Kidney (tissue), 14 donors: ENCODE data around the gene RUVBL1. TPM values are rescaled to one million over a fixed set of nuclear protein-coding genes. Genes with fewer than 3 reads are reported as not detected.

ENCODE experiments used
- DNase-seq, 5 donors: peaks; one replicate each; pipeline ENCODE4 v3.0.0-alpha.2; 2013 to 2020
- FAIRE-seq: peaks from 2 replicates; lab custom pipeline; 2012; peaks lifted over from hg19 to GRCh38; lab: Jason Lieb, UNC
- H3K27ac ChIP-seq, 2 donors: one replicate each; pipeline ENCODE4 v1.7.0; 2013; ENCODE audit warnings: low read depth in 2 of 2, low read length in 2 of 2, inconsistent platforms in 1 of 2
- H3K27me3 ChIP-seq: one replicate; pipeline ENCODE4 v1.7.1; 2013; ENCODE audit warnings: low read length, inconsistent platforms; ENCODE audit not compliant: control insufficient read depth, insufficient read depth
- H3K36me3 ChIP-seq, 3 donors: one replicate each; pipeline versions ENCODE4 v1.7.0 to v1.7.1; 2013; ENCODE audit warnings: low read length in 3 of 3, control low read depth in 1 of 3, inconsistent platforms in 1 of 3; ENCODE audit not compliant: insufficient read depth in 3 of 3, control insufficient read depth in 2 of 3
- H3K4me1 ChIP-seq, 3 donors: one replicate each; pipeline versions ENCODE4 v1.7.0 to v1.7.1; 2013; ENCODE audit warnings: low read length in 3 of 3, inconsistent platforms in 1 of 3, low read depth in 1 of 3; ENCODE audit not compliant: control insufficient read depth in 2 of 3, insufficient read depth in 2 of 3
- H3K4me3 ChIP-seq, 3 donors: one replicate each; pipeline versions ENCODE4 v1.7.0 to v1.8.1; 2013; ENCODE audit warnings: low read length in 3 of 3, control low read depth in 1 of 3, inconsistent platforms in 1 of 3
- H3K9ac ChIP-seq, 3 donors: one replicate each; pipeline versions ENCODE4 v1.7.0 to v1.7.1; 2013; ENCODE audit warnings: low read length in 3 of 3, control low read depth in 1 of 3, inconsistent platforms in 1 of 3
- H3K9me3 ChIP-seq, 3 donors: one replicate each; pipeline versions ENCODE4 v1.7.0 to v1.7.1; 2013; ENCODE audit warnings: low read length in 3 of 3, control low read depth in 1 of 3, inconsistent platforms in 1 of 3; ENCODE audit not compliant: control insufficient read depth in 2 of 3, insufficient read depth in 1 of 3
- intact Hi-C: fragments of 100-400 bp; cut with DNase I; formaldehyde crosslinking; loops from one replicate; pipeline ENCODE4 v1.11.1; 2022
- polyA plus RNA-seq: library from polyadenylated mRNA; stranded (reverse); fragments of 350-450 nt; fragmentation: Illumina TruSeq; extraction: RNeasy Lipid Tissue Mini Kit (QIAGEN cat#74804); gene quantifications from one replicate; pipeline ENCODE4 v1.2.3, GENCODE V29; 2014; ENCODE audit warnings: low read depth, low replicate concordance; ENCODE audit not compliant: insufficient read depth
- total RNA-seq: library from RNA; stranded (reverse); fragmentation: NEBNext Ultra II Directional; extraction: Animal tissue kit (Norgen Biotek cat#: 25700); gene quantifications from one replicate; pipeline ENCODE4 v1.2.1, GENCODE V29; 2021
- TF ChIP-seq, protein P1 (sequence below): IDR thresholded peaks from 3 replicates; pipeline ENCODE4 v1.5.1; 2012; ENCODE audit warnings: mild to moderate bottlenecking, moderate library complexity, borderline replicate concordance; ENCODE audit not compliant: insufficient read depth; ENCODE audit errors: extremely low read depth
- donor health status: control.
- donor health status: control.
- donor health status: control.
- donor health status: control.
- donor health status: control.
- donor health status: DM: yes; HTN: yes; CAD: no.
- donor health status: Normal renal cell carcinoma (clear cell type).

The RUVBL1 gene
- total and polyA plus RNA-seq, 2 donors from 2014 or later: 32.7 to 41.9 TPM

GRCh38 chr3:128051459-128051836 is 72.2 kb downstream of the RUVBL1 start:
- H3K9me3 ChIP-seq: no peaks in the 10 kb centered on the region
- DNase-seq: peak in 4 of 5 donors; percentile 46 to 64 (median 60)
- FAIRE-seq: no peak

DNA sequence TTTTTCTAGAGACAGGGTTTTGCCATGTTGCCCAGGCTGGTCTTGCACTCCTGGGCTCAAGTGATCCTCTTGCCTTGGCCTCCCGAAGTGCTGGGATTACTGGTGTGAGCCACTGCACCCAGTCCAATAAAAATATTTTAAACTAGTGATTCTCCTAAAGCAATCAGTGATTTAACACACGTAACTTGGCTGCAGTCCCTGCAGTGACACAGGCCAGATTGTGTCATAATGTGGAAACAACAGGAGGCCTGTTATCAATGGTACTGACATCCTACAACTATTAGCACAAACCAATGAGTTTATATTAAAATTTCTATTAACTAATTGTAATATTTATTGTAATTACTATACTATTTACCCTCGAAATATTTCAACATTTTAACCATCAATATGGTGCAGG is 73.0 kb downstream of the RUVBL1 start:
- TF ChIP-seq, protein P1, sequence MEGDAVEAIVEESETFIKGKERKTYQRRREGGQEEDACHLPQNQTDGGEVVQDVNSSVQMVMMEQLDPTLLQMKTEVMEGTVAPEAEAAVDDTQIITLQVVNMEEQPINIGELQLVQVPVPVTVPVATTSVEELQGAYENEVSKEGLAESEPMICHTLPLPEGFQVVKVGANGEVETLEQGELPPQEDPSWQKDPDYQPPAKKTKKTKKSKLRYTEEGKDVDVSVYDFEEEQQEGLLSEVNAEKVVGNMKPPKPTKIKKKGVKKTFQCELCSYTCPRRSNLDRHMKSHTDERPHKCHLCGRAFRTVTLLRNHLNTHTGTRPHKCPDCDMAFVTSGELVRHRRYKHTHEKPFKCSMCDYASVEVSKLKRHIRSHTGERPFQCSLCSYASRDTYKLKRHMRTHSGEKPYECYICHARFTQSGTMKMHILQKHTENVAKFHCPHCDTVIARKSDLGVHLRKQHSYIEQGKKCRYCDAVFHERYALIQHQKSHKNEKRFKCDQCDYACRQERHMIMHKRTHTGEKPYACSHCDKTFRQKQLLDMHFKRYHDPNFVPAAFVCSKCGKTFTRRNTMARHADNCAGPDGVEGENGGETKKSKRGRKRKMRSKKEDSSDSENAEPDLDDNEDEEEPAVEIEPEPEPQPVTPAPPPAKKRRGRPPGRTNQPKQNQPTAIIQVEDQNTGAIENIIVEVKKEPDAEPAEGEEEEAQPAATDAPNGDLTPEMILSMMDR: no peak
- FAIRE-seq: no peak

More at GRCh38 chr3:128051459-128051836, 72.2 kb downstream of the RUVBL1 start:
- Histone ChIP-seq H3K4me1 (peaks cover 0 to 30% (median 25%) of the 10 kb centered on the region in 3 donors), H3K4me3 (peak overlapping the region; percentile 95), H3K9ac (peak overlapping the region; percentile 92 to 99 (median 95)), H3K27ac (peak overlapping the region in 1 of 2 donors; percentile 61), H3K27me3 (no peaks in the 10 kb centered on the region), H3K36me3 (peaks cover 0 to 14% (median 8%) of the 10 kb centered on the region in 3 donors)
- intact Hi-C loops: no loop called here
- TF ChIP-seq, protein P1: no peak

DNA sequence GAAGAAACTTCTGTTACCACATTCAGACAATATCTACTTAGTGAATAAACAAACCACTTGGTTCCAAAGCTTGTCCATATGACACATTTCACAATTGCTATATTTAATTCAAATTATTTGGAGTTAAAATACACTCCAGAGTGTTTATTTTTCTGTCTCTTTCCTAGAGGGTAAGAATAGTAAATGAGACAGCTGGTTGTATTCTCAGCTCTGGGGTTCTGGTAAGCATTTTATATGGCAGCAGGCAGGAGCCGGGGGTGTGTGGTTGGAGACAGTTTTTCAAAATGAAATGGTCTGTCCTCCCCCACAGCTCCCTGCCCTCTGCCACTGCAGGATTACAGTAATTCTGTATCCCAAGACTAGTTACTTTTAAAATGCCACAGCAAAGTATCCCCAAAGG is 82.3 kb downstream of the RUVBL1 start:
- intact Hi-C loops: no loop called here
- DNase-seq: peak in 3 of 5 donors; percentile 45 to 58 (median 54)
- TF ChIP-seq, protein P1: no peak
- no peak overlapping the region for H3K27ac ChIP-seq
- FAIRE-seq: no peak
- H3K9ac ChIP-seq: no peak overlapping the region
- no peaks in the 10 kb centered on the region for H3K27me3 ChIP-seq
- H3K4me1 ChIP-seq: no peaks in the 10 kb centered on the region
- H3K36me3 ChIP-seq: no peaks in the 10 kb centered on the region
- H3K9me3 ChIP-seq: no peaks in the 10 kb centered on the region
- H3K4me3 ChIP-seq: no peak overlapping the region

More for the DNA sequence above, 73.0 kb downstream of the RUVBL1 start:
- H3K4me3 ChIP-seq: no peak overlapping the region
- intact Hi-C loops: no loop called here
- no peak for DNase-seq
- H3K4me1 ChIP-seq: peaks cover 0 to 30% (median 25%) of the 10 kb centered on the region in 3 donors
- H3K27ac ChIP-seq: no peak overlapping the region
- H3K27me3 ChIP-seq: no peaks in the 10 kb centered on the region
- no peaks in the 10 kb centered on the region for H3K9me3 ChIP-seq
- H3K9ac ChIP-seq: no peak overlapping the region
- peaks cover 0 to 7% (median 6%) of the 10 kb centered on the region in 3 donors for H3K36me3 ChIP-seq

DNA sequence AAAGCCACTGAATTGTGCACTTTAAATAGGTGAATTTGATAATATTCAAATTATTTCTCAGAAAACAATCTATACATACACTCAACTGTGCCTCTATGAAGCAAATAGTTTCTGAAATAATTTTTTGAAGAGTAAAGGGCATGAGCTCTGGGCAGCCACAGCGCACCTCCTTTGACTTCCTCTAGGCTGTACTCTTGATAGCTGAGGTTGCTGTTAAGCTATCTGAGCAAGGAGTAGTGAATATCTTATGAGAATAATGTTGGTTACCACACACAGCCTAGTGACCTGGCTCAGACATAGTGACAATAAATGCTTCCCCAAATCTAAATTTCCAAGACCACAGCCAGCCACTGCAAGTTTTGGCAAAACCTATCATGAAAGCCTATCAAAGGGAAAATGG is 83.0 kb downstream of the RUVBL1 start:
- TF ChIP-seq, protein P1: no peak
- H3K4me3 ChIP-seq: no peak overlapping the region
- H3K27me3 ChIP-seq: no peaks in the 10 kb centered on the region
- FAIRE-seq: no peak
- H3K27ac ChIP-seq: no peak overlapping the region
- no peak for DNase-seq
- H3K36me3 ChIP-seq: no peaks in the 10 kb centered on the region
- intact Hi-C loops: no loop called here
- no peaks in the 10 kb centered on the region for H3K4me1 ChIP-seq
- no peaks in the 10 kb centered on the region for H3K9me3 ChIP-seq
- H3K9ac ChIP-seq: no peak overlapping the region
